IMR-90 (cell line): ENCODE data around the gene SCN11A. TPM values are rescaled to one million over a fixed set of nuclear protein-coding genes. Genes with fewer than 3 reads are reported as not detected.

Experiments used
- ATAC-seq: fragments of 200-7000 bp; cut with Tn5 transposase; 2 replicates; pipeline ENCODE4 v1.9.1; 2020; ENCODE audit warnings: low read depth, mild to moderate bottlenecking, moderate library complexity
- Bru-seq: library from RNA; stranded (reverse); fragments of 400-500 nt; gene quantifications from one replicate; lab custom pipeline; 2021; lab: Mats Ljungman, UMichigan
- BruChase-seq, 2 experiments: library from RNA; stranded (reverse); fragments of 400-500 nt; gene quantifications; one replicate each; lab custom pipeline; 2021; lab: Mats Ljungman, UMichigan
- BruUV-seq: library from RNA; stranded (reverse); fragments of 400-500 nt; replicated peaks from 2 replicates; lab custom pipeline; 2021; lab: Mats Ljungman, UMichigan
- CTCF ChIA-PET: fragments of 300-600 bp; formaldehyde crosslinking; extraction: SDS; loops from one replicate; lab custom pipeline; 2021; ENCODE audit warnings: antibody characterized with exemption; lab: Yijun Ruan, JAX
- POLR2A ChIA-PET: fragments of 300-600 bp; sonication (Branson Sonifier 250); formaldehyde crosslinking; loops from one replicate; lab custom pipeline; 2022; ENCODE audit warnings: antibody characterized with exemption; ENCODE audit not compliant: unreplicated experiment; lab: Charles Lee
- DNase-seq: peaks from one replicate; pipeline ENCODE4 v3.0.0; 2013
- H2AFZ ChIP-seq: replicated peaks from 2 replicates; pipeline ENCODE3; 2013; ENCODE audit warnings: low read length, mild to moderate bottlenecking; ENCODE audit not compliant: poor library complexity
- H2AK5ac ChIP-seq: 2 replicates; pipeline ENCODE4 v1.6.1; 2013; ENCODE audit warnings: low read depth, low read length, inconsistent platforms
- H2AK9ac ChIP-seq: replicated peaks from 2 replicates; pipeline ENCODE3; 2013; ENCODE audit warnings: mild to moderate bottlenecking, low read depth, low read length, moderate library complexity; ENCODE audit not compliant: poor library complexity
- H2BK120ac ChIP-seq: 2 replicates; pipeline ENCODE4 v1.6.1; 2013; ENCODE audit warnings: low read depth, low read length, inconsistent platforms
- H2BK15ac ChIP-seq: 3 replicates; pipeline ENCODE4 v1.6.1; 2013; ENCODE audit warnings: low read depth, low read length, inconsistent platforms
- H2BK20ac ChIP-seq: 2 replicates; pipeline ENCODE4 v1.6.1; 2013; ENCODE audit warnings: low read depth, mild to moderate bottlenecking, inconsistent platforms, low read length, moderate library complexity
- H2BK5ac ChIP-seq: 2 replicates; pipeline ENCODE4 v1.6.1; 2013; ENCODE audit warnings: mild to moderate bottlenecking, low read depth, low read length, inconsistent platforms; ENCODE audit not compliant: poor library complexity, severe bottlenecking
- H3K14ac ChIP-seq: replicated peaks from 2 replicates; pipeline ENCODE4 v1.6.1; 2013; ENCODE audit warnings: low read depth, low read length, inconsistent platforms
- H3K18ac ChIP-seq: 2 replicates; pipeline ENCODE4 v1.6.1; 2013; ENCODE audit warnings: low read depth, low read length, control low read depth
- H3K23ac ChIP-seq: 2 replicates; pipeline ENCODE4 v1.6.1; 2013; ENCODE audit warnings: low read depth, low read length, inconsistent platforms
- H3K27ac ChIP-seq: 2 replicates; pipeline ENCODE4 v1.5.1; 2013; ENCODE audit warnings: mild to moderate bottlenecking, control low read depth, low read length; ENCODE audit not compliant: insufficient read depth
- H3K27me3 ChIP-seq: 2 replicates; pipeline ENCODE4 v1.6.1; 2013; ENCODE audit warnings: low read length; ENCODE audit not compliant: control insufficient read depth, insufficient read depth
- H3K36me3 ChIP-seq: 2 replicates; pipeline ENCODE4 v1.6.1; 2013; ENCODE audit warnings: low read length, mixed read lengths; ENCODE audit not compliant: control insufficient read depth, insufficient read depth
- H3K4ac ChIP-seq: 2 replicates; pipeline ENCODE4 v1.6.1; 2013; ENCODE audit warnings: low read depth, low read length, inconsistent platforms
- H3K4me1 ChIP-seq: 2 replicates; pipeline ENCODE4 v1.6.1; 2013; ENCODE audit warnings: low read length, mixed read lengths; ENCODE audit not compliant: control insufficient read depth, insufficient read depth
- H3K4me2 ChIP-seq: 2 replicates; pipeline ENCODE4 v1.6.1; 2013; ENCODE audit warnings: low read depth, mild to moderate bottlenecking, control low read depth, low read length, moderate library complexity
- H3K4me3 ChIP-seq: 2 replicates; pipeline ENCODE4 v1.5.1; 2013; ENCODE audit warnings: low read depth, mild to moderate bottlenecking, control low read depth, low read length, moderate library complexity; ENCODE audit not compliant: insufficient read depth
- H3K56ac ChIP-seq: 2 replicates; pipeline ENCODE4 v1.6.1; 2013; ENCODE audit warnings: low read length, inconsistent platforms; ENCODE audit not compliant: insufficient read depth; ENCODE audit errors: extremely low read depth
- H3K79me1 ChIP-seq, 2 experiments: 2 replicates each; pipeline ENCODE4 v1.6.1; 2013; ENCODE audit warnings: low read length in 2 of 2, inconsistent platforms in 1 of 2, low read depth in 1 of 2
- H3K9ac ChIP-seq: 2 replicates; pipeline ENCODE4 v1.6.1; 2013; ENCODE audit warnings: low read depth, low read length, control low read depth
- H3K9me1 ChIP-seq: 2 replicates; pipeline ENCODE4 v1.6.1; 2013; ENCODE audit warnings: low read length, inconsistent platforms; ENCODE audit not compliant: insufficient read depth
- H3K9me3 ChIP-seq: 2 replicates; pipeline ENCODE4 v1.6.1; 2013; ENCODE audit warnings: low read length; ENCODE audit not compliant: control insufficient read depth, insufficient read depth
- H4K20me1 ChIP-seq: 2 replicates; pipeline ENCODE4 v1.6.1; 2013; ENCODE audit warnings: low read length, inconsistent platforms; ENCODE audit not compliant: insufficient read depth
- H4K5ac ChIP-seq: 2 replicates; pipeline ENCODE4 v1.6.1; 2013; ENCODE audit warnings: mild to moderate bottlenecking, low read depth, low read length, control low read depth
- H4K8ac ChIP-seq, 2 experiments: 2 replicates each; pipeline ENCODE4 v1.6.1; 2013; ENCODE audit warnings: low read depth in 2 of 2, low read length in 2 of 2, control low read depth in 1 of 2, inconsistent platforms in 1 of 2
- H4K91ac ChIP-seq: 2 replicates; pipeline ENCODE4 v1.6.1; 2013; ENCODE audit warnings: low read depth, low read length, inconsistent platforms; ENCODE audit not compliant: insufficient read depth
- CEBPB ChIP-seq: IDR thresholded peaks from 2 replicates; pipeline ENCODE4 v1.6.1; 2012; ENCODE audit warnings: low read depth, low read length, improper control_type of control experiment
- MAFK ChIP-seq: IDR thresholded peaks from 2 replicates; pipeline ENCODE4 v1.6.1; 2012; ENCODE audit warnings: low read depth, low read length, improper control_type of control experiment
- MXI1 ChIP-seq: IDR thresholded peaks from 2 replicates; pipeline ENCODE4 v1.6.1; 2012; ENCODE audit warnings: low read depth, mild to moderate bottlenecking, low read length, moderate library complexity, borderline replicate concordance
- POLR2A ChIP-seq: IDR thresholded peaks from 2 replicates; pipeline ENCODE4 v1.6.1; 2012; ENCODE audit warnings: mild to moderate bottlenecking, low read depth, low read length
- USF2 ChIP-seq: fragments of 150-350 bp; IDR thresholded peaks from 2 replicates; pipeline ENCODE4 v1.6.1; 2017; ENCODE audit warnings: mild to moderate bottlenecking, antibody characterized with exemption, low read length, low read depth
- WGBS, 2 experiments: methylation state at CpG; one replicate each; pipeline versions ENCODE4 v1.1.5 to v1.1.7; 2013; ENCODE audit warnings: missing lambda C conversion rate in 2 of 2; ENCODE audit not compliant: insufficient read length in 1 of 2; ENCODE audit errors: extremely low coverage in 2 of 2; 5-methylcytosine and 5-hydroxymethylcytosine counted together
- dilution Hi-C: fragments of 300-500 bp; cut with HindIII; formaldehyde crosslinking; loops from one replicate; pipeline ENCODE4 v1.14.3; 2018; ENCODE audit warnings: low sequenced_read_pairs; ENCODE audit not compliant: unreplicated experiment
- in situ Hi-C: fragments of 300-500 bp; cut with MboI; formaldehyde crosslinking; loops from 3 replicates; pipeline ENCODE4 v1.14.3; 2019; ENCODE audit warnings: low sequenced_read_pairs, inconsistent platforms, mixed read lengths
- intact Hi-C: fragments of 100-400 bp; cut with micrococcal nuclease; formaldehyde crosslinking; loops from 2 replicates; pipeline ENCODE4 v1.10.0; 2022
- long read RNA-seq: library from polyadenylated mRNA; unstranded; transcript quantifications from one replicate; pipeline ENCODE4 v2.0.0, GENCODE V29; 2021; ENCODE audit not compliant: unreplicated experiment
- polyA plus RNA-seq, 3 experiments: library from polyadenylated mRNA; depleted of rRNA; stranded (reverse); fragments of >200 nt; gene quantifications; 2 replicates each; pipeline ENCODE4 v1.2.3, GENCODE V29; 2012; ENCODE audit warnings: low replicate concordance in 1 of 3
- total RNA-seq: library from RNA; depleted of rRNA; stranded (reverse); fragments of >200 nt; gene quantifications from 2 replicates; pipeline ENCODE4 v1.2.3, GENCODE V29; 2012; rRNA removed

The SCN11A gene
- under 0.01 TPM in 1 of 2 replicates, not detected in the other for total RNA-seq
- polyA plus RNA-seq (2012; rRNA removed), result 0.02 TPM in 1 of 2 replicates, not detected in the other
- not detected in 2 replicates for polyA plus RNA-seq (2012; cell fraction: cytosol; rRNA removed)
- 0.01 and 0.14 TPM in 2 replicates for polyA plus RNA-seq (2012; cell fraction: nucleus; rRNA removed; ENCODE audit: low replicate concordance)
- Bru-seq, nascent RNA, result percentile 13 among the genes with signal in this experiment
- BruChase-seq, experiment 1, labeled RNA remaining after a 6-hour chase, result percentile 17 among the genes with signal in this experiment
- BruChase-seq, experiment 2, labeled RNA remaining after a 2-hour chase, result percentile 18 among the genes with signal in this experiment
- long read RNA-seq, result 0 reads

GRCh38 chr3:39051649-39052561 lies at the start of gene SCN11A, which contains the start of gene WDR48:
SCN11A (minus strand) TSS chr3:39051944; CDS start chr3:38950362, 101,582 bp downstream.
WDR48 (plus strand) TSS chr3:39052016; CDS start chr3:39052026, 10 bp downstream.
- H3K23ac ChIP-seq, result peak within 1 kb of the TSS; percentile 61; the same call in 1 of the 2 replicates
- peak within 1 kb of the TSS; percentile 96 for H3K18ac ChIP-seq
- H3K56ac ChIP-seq, result peak within 1 kb of the TSS; percentile 45
- H3K27me3 ChIP-seq, result no peaks in the 10 kb centered on the region
- H2AFZ ChIP-seq, result peak within 1 kb of the TSS; percentile 95
- no peaks in the 10 kb centered on the region; the same call in 1 of the 2 replicates for H4K20me1 ChIP-seq
- peak within 1 kb of the TSS; percentile 85 for H3K4me3 ChIP-seq
- H2AK9ac ChIP-seq, result peak within 1 kb of the TSS; percentile 32
- peak; percentile 22; the same call in 1 of the 2 replicates for TF ChIP-seq MXI1
- 0 out of 2 replicates have a peak, but pooled peaks have one; percentile 3 for TF ChIP-seq USF2
- peak; percentile 79 for TF ChIP-seq POLR2A
- TF ChIP-seq MAFK, result no peak
- TF ChIP-seq CEBPB, result no peak
- H2BK120ac ChIP-seq, result peak within 1 kb of the TSS; percentile 42; the same call in 1 of the 2 replicates
- peak within 1 kb of the TSS; percentile 98 for H3K4me2 ChIP-seq
- peaks cover 4% of the 10 kb centered on the region for H3K9me1 ChIP-seq
- H3K4ac ChIP-seq, result peak within 1 kb of the TSS; percentile 89
- H2AK5ac ChIP-seq, result peak within 1 kb of the TSS; percentile 61; the same call in 1 of the 2 replicates
- H3K27ac ChIP-seq, result peak within 1 kb of the TSS; percentile 88
- H3K14ac ChIP-seq, result peak within 1 kb of the TSS; percentile 97
- POLR2A ChIA-PET, result no interaction called here
- H3K79me1 ChIP-seq, result peaks cover 4 to 21% of the 10 kb centered on the region in 2 experiments; a peak in 3 of 4 replicates
- intact Hi-C loops (no loop called here), in situ Hi-C loops (no loop called here), dilution Hi-C loops (no loop called here)
- peak within 1 kb of the TSS; percentile 66 to 96 for H4K8ac ChIP-seq
- 4% methylated on average over 21 of the region's 68 CpGs; no CpG with 5 or more reads in 1 of the 2 experiments for WGBS, 2 experiments
- peak; percentile 88 for DNase-seq
- H2BK5ac ChIP-seq, result peak within 1 kb of the TSS; percentile 87
- H4K5ac ChIP-seq, result peak within 1 kb of the TSS; percentile 100
- H3K4me1 ChIP-seq, result peaks cover 2% of the 10 kb centered on the region; the same call in 1 of the 2 replicates
- peak; percentile 99 for ATAC-seq
- peak within 1 kb of the TSS; percentile 89 for H3K9ac ChIP-seq
- peak within 1 kb of the TSS; percentile 72 for H4K91ac ChIP-seq
- CTCF ChIA-PET, result interaction anchor here (0.6 kb wide), 1 partner anchor 1681 kb away, joined by 3 read pairs; no protein-coding TSS in a partner anchor
- H3K36me3 ChIP-seq, result no peaks in the 10 kb centered on the region
- H3K9me3 ChIP-seq, result no peaks in the 10 kb centered on the region
- BruUV-seq, result no TSS peak
- no peak within 1 kb of the TSS; the same call in 2 of the 3 replicates for H2BK15ac ChIP-seq
- H2BK20ac ChIP-seq, result 0 out of 2 replicates have a peak within 1 kb of the TSS, but pooled peaks have one; percentile 32
